SKM-1 treated with dmso at 0.1 percent for 144 hours (cell line): ENCODE measurements around the gene COPZ2.
"Not testable (repeated sequence)": the region's sequence is repeated elsewhere in the genome, so short reads cannot be mapped to it uniquely, and the experiment has no call there.

ENCODE experiments used
- DNase-seq: peaks from one replicate; lab custom pipeline; 2025; ENCODE audit not compliant: unreplicated experiment; lab: John Stamatoyannopoulos, UW

COPZ2 gene

GRCh38 chr17:47988445-47988844 lies 49.2 kb downstream of the COPZ2 start:
- not testable (repeated sequence) for DNase-seq

- no peak for DNase-seq
These were observed 50.3 kb downstream of the COPZ2 start for GRCh38 chr17:47987240-47987835.

DNA sequence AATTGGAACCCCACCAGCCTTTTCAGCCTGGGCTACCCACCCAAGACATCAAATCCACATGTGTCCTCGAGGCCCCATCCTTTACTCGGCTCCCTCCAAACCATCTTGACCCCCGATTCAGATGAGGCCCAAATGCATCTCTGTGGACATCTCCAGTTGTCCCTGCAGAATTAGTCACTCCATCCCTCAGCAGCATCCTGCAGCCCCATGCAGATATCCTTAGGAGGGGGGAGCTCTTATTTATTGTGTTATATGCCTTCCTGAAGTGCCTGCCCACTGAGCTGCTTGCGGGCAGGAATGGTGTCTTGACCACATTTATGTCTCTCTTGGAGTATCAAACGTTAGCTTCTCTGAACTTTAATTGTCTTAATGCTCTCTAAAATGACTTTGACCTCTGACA lies 51.1 kb downstream of the COPZ2 start:
- no peak for DNase-seq

GRCh38 chr17:47983492-47984223 lies 53.9 kb downstream of the COPZ2 start:
- no peak for DNase-seq

DNA sequence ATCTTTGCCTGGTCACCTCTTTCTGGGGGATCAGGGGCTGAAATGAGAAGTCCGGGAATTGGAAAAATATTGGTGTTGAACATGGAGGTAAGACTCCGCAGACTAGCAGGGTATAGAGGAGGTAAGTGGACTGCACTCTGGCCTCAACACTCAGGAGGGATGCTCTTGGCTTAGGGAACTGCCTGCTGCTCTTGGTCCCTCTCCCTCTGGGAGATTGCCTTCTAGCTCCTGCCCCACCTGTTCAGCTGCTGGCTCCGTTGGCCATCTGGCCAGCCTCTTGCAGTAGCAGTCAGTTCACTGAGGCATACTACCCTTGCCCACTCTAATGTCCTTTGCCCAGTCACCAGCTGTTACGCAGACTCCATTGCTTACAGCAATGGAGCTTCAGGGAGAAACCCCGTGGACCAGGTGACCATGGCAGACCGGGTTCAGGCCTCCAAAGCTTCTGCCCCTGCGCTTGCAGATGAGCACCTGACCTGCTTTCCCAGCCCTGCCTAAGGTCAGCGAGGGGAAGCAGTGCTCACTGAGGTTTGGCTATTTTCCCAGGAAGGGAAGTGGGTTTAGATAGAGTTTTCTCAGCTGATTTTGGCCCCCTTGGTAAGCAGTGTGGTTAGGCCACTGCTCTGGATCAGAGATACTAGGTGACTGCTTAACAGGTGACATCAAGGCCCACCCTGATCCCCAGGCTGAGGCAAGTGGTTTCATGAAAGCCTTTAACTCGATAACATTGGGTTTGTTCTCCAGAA lies 54.8 kb downstream of the COPZ2 start:
- no peak for DNase-seq

GRCh38 chr17:47982091-47982617 lies 55.4 kb downstream of the COPZ2 start:
- DNase-seq: no peak

- DNase-seq: no peak
These were observed 56.1 kb downstream of the COPZ2 start for GRCh38 chr17:47981462-47981861.

GRCh38 chr17:47980541-47980940 lies 57.1 kb downstream of the COPZ2 start:
- DNase-seq: no peak

- DNase-seq: peak; percentile 34
These were observed 59.3 kb downstream of the COPZ2 start for GRCh38 chr17:47978324-47978723.
